Activated T-helper 2 cell treated with anti-CD3 and anti-CD28 coated beads, Interferon-gamma antibody, Interleukin-2, Interleukin-4, amounts not matched to agents 10 μg/mL and 5 μg/mL and 100 μg/mL, durations not matched to agents 14 hours and 24 hours and 36 hours (primary cell): Measurements from ENCODE around the gene NUP93. TPM values are rescaled to one million over a fixed set of nuclear protein-coding genes. Genes with fewer than 3 reads are reported as not detected.
"Not testable (repeated sequence)": the region's sequence is repeated elsewhere in the genome, so short reads cannot be mapped to it uniquely, and the experiment has no call there.

ENCODE experiments used
- DNase-seq: peaks from one replicate; pipeline ENCODE4 v3.0.0; 2021; ENCODE audit warnings: low spot score
- H3K27ac Mint-ChIP-seq: one replicate; pipeline ENCODE4 v1.8.0; 2021; ENCODE audit warnings: mixed read lengths
- H3K27me3 Mint-ChIP-seq: one replicate; pipeline ENCODE4 v1.8.0; 2021; ENCODE audit warnings: low read depth, mixed read lengths
- H3K36me3 Mint-ChIP-seq: one replicate; pipeline ENCODE4 v1.8.0; 2021; ENCODE audit warnings: low read depth, mixed read lengths
- H3K4me1 Mint-ChIP-seq: one replicate; pipeline ENCODE4 v1.8.0; 2021; ENCODE audit warnings: low read depth, mixed read lengths
- H3K4me3 Mint-ChIP-seq: one replicate; pipeline ENCODE4 v1.8.0; 2021; ENCODE audit warnings: low read depth, mild to moderate bottlenecking, moderate library complexity, mixed read lengths
- H3K9me3 Mint-ChIP-seq: one replicate; pipeline ENCODE4 v1.8.0; 2021; ENCODE audit warnings: mixed read lengths
- intact Hi-C: fragments of 100-400 bp; cut with micrococcal nuclease; formaldehyde crosslinking; loops from one replicate; pipeline ENCODE4 v1.15.1; 2023
- total RNA-seq: library from RNA; stranded (reverse); gene quantifications from 2 replicates; pipeline ENCODE4 v1.2.3, GENCODE V29; 2022

The NUP93 gene
- total RNA-seq, 1 donor from 2014 or later: 149 TPM

- peaks cover 40% of the 10 kb centered on the region for H3K4me1 Mint-ChIP-seq
- no peak overlapping the region for H3K27ac Mint-ChIP-seq
- H3K4me3 Mint-ChIP-seq: no peak overlapping the region
- DNase-seq: no peak
- no peaks in the 10 kb centered on the region for H3K9me3 Mint-ChIP-seq
- H3K27me3 Mint-ChIP-seq: peaks cover 1% of the 10 kb centered on the region
- H3K36me3 Mint-ChIP-seq: peaks cover 10% of the 10 kb centered on the region
- intact Hi-C loops: no loop called here
These were observed 47.6 kb downstream of the NUP93 start for GRCh38 chr16:56777482-56777881.

GRCh38 chr16:56779906-56780305 lies 50.0 kb downstream of the NUP93 start:
- Mint-ChIP-seq H3K4me3 (no peak overlapping the region), H3K27me3 (peaks cover 3% of the 10 kb centered on the region), H3K27ac (no peak overlapping the region), H3K9me3 (no peaks in the 10 kb centered on the region), H3K4me1 (peaks cover 43% of the 10 kb centered on the region), H3K36me3 (peaks cover 8% of the 10 kb centered on the region)
- DNase-seq: no peak
- intact Hi-C loops: loop anchor here (10.0 kb wide), 1 partner anchor 425 kb away; no protein-coding TSS in a partner anchor

GRCh38 chr16:56780646-56781045 lies 50.7 kb downstream of the NUP93 start:
- DNase-seq: peak; percentile 21
- H3K9me3 Mint-ChIP-seq: no peaks in the 10 kb centered on the region
- no peak overlapping the region for H3K4me3 Mint-ChIP-seq
- H3K4me1 Mint-ChIP-seq: peaks cover 43% of the 10 kb centered on the region
- no peak overlapping the region for H3K27ac Mint-ChIP-seq
- H3K36me3 Mint-ChIP-seq: peaks cover 8% of the 10 kb centered on the region
- peaks cover 3% of the 10 kb centered on the region for H3K27me3 Mint-ChIP-seq
- intact Hi-C loops: loop anchor here (10.0 kb wide), 1 partner anchor 426 kb away; no protein-coding TSS in a partner anchor

GRCh38 chr16:56781528-56781961 lies 51.6 kb downstream of the NUP93 start:
- Mint-ChIP-seq H3K27me3 (peaks cover 3% of the 10 kb centered on the region), H3K4me3 (no peak overlapping the region), H3K9me3 (no peaks in the 10 kb centered on the region), H3K4me1 (peaks cover 43% of the 10 kb centered on the region), H3K27ac (no peak overlapping the region), H3K36me3 (peaks cover 8% of the 10 kb centered on the region)
- DNase-seq: no peak
- intact Hi-C loops: loop anchor here (10.0 kb wide), 1 partner anchor 427 kb away; no protein-coding TSS in a partner anchor

GRCh38 chr16:56783344-56783743 lies 53.4 kb downstream of the NUP93 start:
- no peaks in the 10 kb centered on the region for H3K9me3 Mint-ChIP-seq
- intact Hi-C loops: loop anchor here (10.0 kb wide), 1 partner anchor 429 kb away; no protein-coding TSS in a partner anchor
- peaks cover 4% of the 10 kb centered on the region for H3K36me3 Mint-ChIP-seq
- no peak overlapping the region for H3K4me3 Mint-ChIP-seq
- peaks cover 3% of the 10 kb centered on the region for H3K27me3 Mint-ChIP-seq
- peak overlapping the region; percentile 26 for H3K27ac Mint-ChIP-seq
- no peak for DNase-seq
- H3K4me1 Mint-ChIP-seq: peaks cover 39% of the 10 kb centered on the region

GRCh38 chr16:56785317-56785716 lies 55.4 kb downstream of the NUP93 start:
- H3K4me3 Mint-ChIP-seq: no peak overlapping the region
- H3K36me3 Mint-ChIP-seq: peaks cover 3% of the 10 kb centered on the region
- peaks cover 28% of the 10 kb centered on the region for H3K4me1 Mint-ChIP-seq
- intact Hi-C loops: loop anchor here (10.0 kb wide), 1 partner anchor 431 kb away; no protein-coding TSS in a partner anchor
- no peak for DNase-seq
- H3K27ac Mint-ChIP-seq: no peak overlapping the region
- H3K9me3 Mint-ChIP-seq: no peaks in the 10 kb centered on the region
- H3K27me3 Mint-ChIP-seq: peaks cover 1% of the 10 kb centered on the region

- peaks cover 3% of the 10 kb centered on the region for H3K36me3 Mint-ChIP-seq
- peaks cover 12% of the 10 kb centered on the region for H3K4me1 Mint-ChIP-seq
- no peaks in the 10 kb centered on the region for H3K9me3 Mint-ChIP-seq
- H3K4me3 Mint-ChIP-seq: no peak overlapping the region
- H3K27me3 Mint-ChIP-seq: peaks cover 1% of the 10 kb centered on the region
- no peak overlapping the region for H3K27ac Mint-ChIP-seq
- DNase-seq: no peak
- intact Hi-C loops: loop anchor here (10.0 kb wide), 1 partner anchor 432 kb away; no protein-coding TSS in a partner anchor
These were observed 57.2 kb downstream of the NUP93 start for GRCh38 chr16:56787167-56787566.

GRCh38 chr16:56788435-56788834 lies 58.5 kb downstream of the NUP93 start:
- H3K27ac Mint-ChIP-seq: no peak overlapping the region
- no peaks in the 10 kb centered on the region for H3K9me3 Mint-ChIP-seq
- no peak overlapping the region for H3K4me3 Mint-ChIP-seq
- H3K27me3 Mint-ChIP-seq: peaks cover 1% of the 10 kb centered on the region
- intact Hi-C loops: loop anchor here (10.0 kb wide), 1 partner anchor 434 kb away; no protein-coding TSS in a partner anchor
- H3K4me1 Mint-ChIP-seq: peaks cover 4% of the 10 kb centered on the region
- peaks cover 3% of the 10 kb centered on the region for H3K36me3 Mint-ChIP-seq
- no peak for DNase-seq

- intact Hi-C loops: loop anchor here (10.0 kb wide), 1 partner anchor 435 kb away; no protein-coding TSS in a partner anchor
- no peaks in the 10 kb centered on the region for H3K9me3 Mint-ChIP-seq
- H3K4me3 Mint-ChIP-seq: no peak overlapping the region
- DNase-seq: no peak
- no peaks in the 10 kb centered on the region for H3K36me3 Mint-ChIP-seq
- no peaks in the 10 kb centered on the region for H3K27me3 Mint-ChIP-seq
- H3K27ac Mint-ChIP-seq: no peak overlapping the region
- H3K4me1 Mint-ChIP-seq: peaks cover 2% of the 10 kb centered on the region
These were observed 59.4 kb downstream of the NUP93 start for GRCh38 chr16:56789360-56789759.

GRCh38 chr16:56792967-56793366 lies 63.0 kb downstream of the NUP93 start:
- Mint-ChIP-seq H3K4me1 (peaks cover 1% of the 10 kb centered on the region), H3K27me3 (no peaks in the 10 kb centered on the region), H3K9me3 (no peaks in the 10 kb centered on the region), H3K36me3 (peaks cover under 1% of the 10 kb centered on the region), H3K4me3 (no peak overlapping the region), H3K27ac (no peak overlapping the region)
- no peak for DNase-seq
- intact Hi-C loops: no loop called here

- H3K27me3 Mint-ChIP-seq: no peaks in the 10 kb centered on the region
- no peak overlapping the region for H3K27ac Mint-ChIP-seq
- H3K4me1 Mint-ChIP-seq: no peaks in the 10 kb centered on the region
- no peak overlapping the region for H3K4me3 Mint-ChIP-seq
- peaks cover 5% of the 10 kb centered on the region for H3K36me3 Mint-ChIP-seq
- intact Hi-C loops: no loop called here
- no peak for DNase-seq
- H3K9me3 Mint-ChIP-seq: no peaks in the 10 kb centered on the region
These were observed 63.6 kb downstream of the NUP93 start for GRCh38 chr16:56793492-56793891.

GRCh38 chr16:56795011-56795410 lies 65.1 kb downstream of the NUP93 start:
- Mint-ChIP-seq H3K4me1 (no peaks in the 10 kb centered on the region), H3K36me3 (peaks cover 9% of the 10 kb centered on the region), H3K4me3 (no peak overlapping the region), H3K9me3 (no peaks in the 10 kb centered on the region), H3K27me3 (no peaks in the 10 kb centered on the region), H3K27ac (no peak overlapping the region)
- DNase-seq: no peak
- intact Hi-C loops: no loop called here

- H3K9me3 Mint-ChIP-seq, H3K4me1 Mint-ChIP-seq, H3K27ac Mint-ChIP-seq, H3K27me3 Mint-ChIP-seq, intact Hi-C loops, DNase-seq, H3K4me3 Mint-ChIP-seq: not testable (repeated sequence)
- H3K36me3 Mint-ChIP-seq: peaks cover 11% of the 10 kb centered on the region
These were observed 67.1 kb downstream of the NUP93 start for GRCh38 chr16:56797038-56797437.
